Measurements from ENCODE around the gene BIRC6. TPM values are rescaled to one million over a fixed set of nuclear protein-coding genes. Genes with fewer than 3 reads are reported as not detected.

Gene BIRC6
- total and polyA plus RNA-seq, 2 of the 8 experiments (the other 6 are each of a cell fraction or from before 2014, with no cell fraction given): 32.5 to 69.5 TPM

- no peak for TF ChIP-seq KDM1A (IDR thresholded peaks at IDR 0.05; ENCODE audit: borderline replicate concordance, low read length)
- TF ChIP-seq EP300 (IDR thresholded peaks at IDR 0.05; ENCODE audit: borderline replicate concordance in 1 of 2, low read depth in 2 of 2, low read length in 2 of 2): no peak
- no peak for TF ChIP-seq TCF12 (IDR thresholded peaks at IDR 0.05; ENCODE audit: low read depth, low read length)
- TF ChIP-seq YY1 (IDR thresholded peaks at IDR 0.05; ENCODE audit: low read depth, low read length): no peak
- TF ChIP-seq RNF2 (IDR thresholded peaks at IDR 0.05; ENCODE audit: borderline replicate concordance, low read depth, low read length, missing control alignments, poor library complexity, severe bottlenecking): no peak
- no peak for TF ChIP-seq CHD2 (IDR thresholded peaks at IDR 0.05; ENCODE audit: low read length)
- TF ChIP-seq MAX (IDR thresholded peaks at IDR 0.05): no peak
- TF ChIP-seq, protein P1, sequence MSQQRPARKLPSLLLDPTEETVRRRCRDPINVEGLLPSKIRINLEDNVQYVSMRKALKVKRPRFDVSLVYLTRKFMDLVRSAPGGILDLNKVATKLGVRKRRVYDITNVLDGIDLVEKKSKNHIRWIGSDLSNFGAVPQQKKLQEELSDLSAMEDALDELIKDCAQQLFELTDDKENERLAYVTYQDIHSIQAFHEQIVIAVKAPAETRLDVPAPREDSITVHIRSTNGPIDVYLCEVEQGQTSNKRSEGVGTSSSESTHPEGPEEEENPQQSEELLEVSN (IDR thresholded peaks at IDR 0.05): no peak
Observed at GRCh38 chr2:32310577-32310976, 46.2 kb upstream of the BIRC6 start (continued).

All from H1 (cell line).